Astrocyte of the cerebellum (primary cell): ENCODE data around the gene ETV7.
"Not testable (repeated sequence)": the region's sequence is repeated elsewhere in the genome, so short reads cannot be mapped to it uniquely, and the experiment has no call there.

Experiments used
- DNase-seq: peaks from one replicate; pipeline ENCODE4 v3.0.0-alpha.2; 2011; ENCODE audit warnings: low read depth
- H3K4me3 ChIP-seq: 2 replicates; pipeline ENCODE4 v1.5.1; 2011; ENCODE audit warnings: mild to moderate bottlenecking, low read depth, low read length, moderate library complexity
- CTCF ChIP-seq: IDR thresholded peaks from 2 replicates; pipeline ENCODE4 v1.5.1; 2012; ENCODE audit warnings: low read length, low read depth, moderate library complexity, mild to moderate bottlenecking; ENCODE audit errors: missing control alignments
- in situ Hi-C: cut with HindIII; loops from 2 replicates; pipeline ENCODE4 v1.10.0; 2017; ENCODE audit warnings: low sequenced_read_pairs

Gene ETV7

GRCh38 chr6:36343109-36343680 lies 44.3 kb downstream of the ETV7 start:
- TF ChIP-seq CTCF = no peak
- no peak overlapping the region for H3K4me3 ChIP-seq
- no peak for DNase-seq
- in situ Hi-C loops = no loop called here

DNA sequence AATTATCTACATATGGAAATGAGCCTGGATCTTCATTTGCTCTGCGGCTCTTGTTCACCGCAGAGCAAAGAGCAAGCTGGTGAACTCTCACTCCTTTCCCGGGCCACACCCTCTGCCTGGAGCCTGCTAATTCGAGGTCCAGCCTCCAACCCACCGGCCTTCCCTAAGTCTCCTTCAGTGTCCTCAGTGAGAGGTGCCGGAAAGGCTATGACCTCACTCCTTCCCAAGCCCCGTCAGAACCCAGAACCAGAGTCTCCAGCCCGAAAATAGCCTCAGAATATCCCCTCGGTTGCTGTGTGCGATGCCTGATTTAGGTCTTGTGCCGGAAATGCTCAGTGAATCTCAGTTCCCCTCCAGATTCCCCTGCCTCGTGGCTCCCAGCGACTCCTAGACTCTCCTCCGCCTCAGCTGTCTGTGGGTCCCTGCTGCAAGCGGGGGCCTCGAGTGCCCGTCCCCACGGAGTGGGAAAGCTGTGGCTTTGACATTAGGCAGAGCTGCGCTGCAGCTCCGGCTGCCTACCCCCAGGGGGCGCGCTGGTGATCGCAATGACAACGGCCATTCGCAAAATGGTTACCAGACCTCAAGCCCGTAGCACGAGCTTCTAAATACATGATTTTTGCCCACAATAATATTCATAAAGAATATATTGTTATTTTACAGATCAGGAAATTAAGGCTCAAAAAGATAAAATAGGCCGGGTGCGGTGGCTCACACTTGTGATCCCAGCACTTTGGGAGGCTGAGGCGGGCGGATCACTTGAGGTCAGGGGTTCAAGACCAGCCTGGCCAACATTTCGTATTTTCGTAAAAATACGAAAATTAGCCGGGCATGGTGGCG lies 46.6 kb downstream of the ETV7 start:
- no peak overlapping the region for H3K4me3 ChIP-seq
- in situ Hi-C loops = no loop called here
- DNase-seq = peak; percentile 28
- peak; percentile 97 for TF ChIP-seq CTCF

- no peak for DNase-seq
- H3K4me3 ChIP-seq = no peak overlapping the region
- no peak for TF ChIP-seq CTCF
- in situ Hi-C loops = no loop called here
Measured at GRCh38 chr6:36340306-36340617, 47.2 kb downstream of the ETV7 start.

DNA sequence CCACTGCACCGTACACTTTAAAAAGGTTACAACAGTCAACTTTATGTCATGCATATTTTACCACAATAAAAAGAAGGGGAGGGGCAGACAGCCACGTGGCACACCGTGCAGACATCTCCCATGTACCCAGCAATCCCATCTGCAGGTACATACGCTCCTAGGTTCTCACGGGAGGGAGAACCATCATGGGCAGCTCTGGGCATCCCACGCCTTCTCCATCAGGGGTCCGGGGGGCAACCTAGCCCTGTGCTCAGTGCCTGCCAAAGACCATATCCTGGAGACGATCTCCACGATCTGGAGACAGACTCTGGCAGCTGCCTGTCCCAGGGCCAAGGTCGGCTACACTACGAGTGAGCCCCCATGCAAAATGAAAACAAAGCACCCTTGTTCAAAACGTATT lies 48.3 kb downstream of the ETV7 start:
- no peak for DNase-seq
- in situ Hi-C loops = no loop called here
- TF ChIP-seq CTCF = no peak
- no peak overlapping the region for H3K4me3 ChIP-seq

- in situ Hi-C loops, H3K4me3 ChIP-seq, DNase-seq: not testable (repeated sequence)
Measured at GRCh38 chr6:36338223-36338622, 49.2 kb downstream of the ETV7 start.

DNA sequence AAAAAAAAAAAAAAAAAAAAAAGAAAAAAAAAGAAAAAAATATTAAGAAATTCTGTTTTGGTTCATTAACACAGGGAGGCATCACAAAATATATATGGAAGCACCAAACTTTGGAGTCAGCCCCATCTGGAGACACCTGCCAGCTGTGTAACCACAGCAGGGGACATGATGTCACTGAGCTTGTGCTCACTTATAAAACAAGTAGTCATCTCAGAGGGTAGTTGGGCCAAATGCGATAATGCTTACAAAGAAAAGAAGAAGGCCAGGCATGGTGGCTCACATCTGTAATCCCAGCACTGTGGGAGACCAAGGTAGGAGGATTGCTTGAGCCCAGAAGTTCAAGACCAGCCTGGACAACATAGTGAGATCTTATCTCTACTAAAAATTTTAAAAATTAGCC lies 49.7 kb downstream of the ETV7 start:
- H3K4me3 ChIP-seq = no peak overlapping the region
- in situ Hi-C loops = no loop called here
- DNase-seq = no peak
- TF ChIP-seq CTCF = no peak

DNA sequence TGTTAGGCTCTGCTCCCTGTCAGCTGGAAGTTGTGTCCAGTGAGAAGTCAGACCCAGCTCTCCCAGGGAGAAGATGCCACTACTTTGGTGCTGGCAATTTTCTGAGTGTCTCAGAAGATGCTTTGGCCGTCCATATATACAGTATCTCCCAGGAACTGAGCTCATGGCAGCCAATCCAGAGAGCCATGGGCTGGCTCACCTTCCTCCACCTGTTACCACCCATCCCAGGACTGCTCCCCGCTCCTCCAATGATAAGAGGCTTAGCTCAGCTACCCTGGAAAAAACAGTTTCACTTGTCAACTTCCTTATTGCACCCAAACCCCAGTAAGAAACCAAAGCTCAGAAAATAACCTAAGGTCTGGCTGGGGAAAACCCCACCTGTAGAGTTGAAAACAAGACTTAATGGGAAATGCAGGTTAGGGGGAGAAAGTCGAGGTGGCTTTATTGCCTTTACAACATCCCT lies 50.7 kb downstream of the ETV7 start, which contains the start of gene BNIP5:
Gene BNIP5 (minus strand): TSS at position 110 of the 463 bp plus-strand sequence. CDS start 6,198 bp downstream, outside the sequence.
- no peak within 1 kb of the TSS for H3K4me3 ChIP-seq
- no peak for TF ChIP-seq CTCF
- no peak for DNase-seq
- in situ Hi-C loops = no loop called here
